ENCODE results near the gene IFITM2.
"Not testable (repeated sequence)": the region's sequence is repeated elsewhere in the genome, so short reads cannot be mapped to it uniquely, and the experiment has no call there.

Gene IFITM2

GRCh38 chr11:327581-327923 lies 19.9 kb downstream of the IFITM2 start:
- no peak for DNase-seq

GRCh38 chr11:328012-328411 lies 20.4 kb downstream of the IFITM2 start:
- DNase-seq: no peak

GRCh38 chr11:328516-329100 lies 21.0 kb downstream of the IFITM2 start:
- DNase-seq: not testable (repeated sequence)

GRCh38 chr11:329886-330253 lies 22.3 kb downstream of the IFITM2 start:
- no peak for DNase-seq

GRCh38 chr11:330307-330693 lies 22.7 kb downstream of the IFITM2 start:
- no peak for DNase-seq

- DNase-seq: no peak
Observed at GRCh38 chr11:330694-331357, 23.2 kb downstream of the IFITM2 start.

GRCh38 chr11:331358-332060 lies 23.9 kb downstream of the IFITM2 start:
- DNase-seq: no peak

GRCh38 chr11:332651-333480 lies 25.2 kb downstream of the IFITM2 start:
- DNase-seq: no peak

GRCh38 chr11:333616-334263 lies 26.1 kb downstream of the IFITM2 start:
- not testable (repeated sequence) for DNase-seq

GRCh38 chr11:334264-334994 lies 26.8 kb downstream of the IFITM2 start:
- no peak for DNase-seq

GRCh38 chr11:335779-336658 lies 28.4 kb downstream of the IFITM2 start:
- DNase-seq: no peak

- DNase-seq: peak; percentile 32
Observed at GRCh38 chr11:336659-337198, 29.1 kb downstream of the IFITM2 start.

- DNase-seq: no peak
Observed at GRCh38 chr11:337711-338110, 30.1 kb downstream of the IFITM2 start.

- DNase-seq: no peak
Observed at GRCh38 chr11:339963-340362, 32.3 kb downstream of the IFITM2 start.

- DNase-seq: no peak
Observed at GRCh38 chr11:340539-341512, 33.2 kb downstream of the IFITM2 start.

- no peak for DNase-seq
Observed at GRCh38 chr11:342328-342727, 34.7 kb downstream of the IFITM2 start.

GRCh38 chr11:344836-345578 lies 37.4 kb downstream of the IFITM2 start:
- DNase-seq: no peak

- DNase-seq: no peak
Observed at GRCh38 chr11:346529-346928, 38.9 kb downstream of the IFITM2 start.
